Measurements from ENCODE around the gene C1QTNF1. TPM values are rescaled to one million over a fixed set of nuclear protein-coding genes. Genes with fewer than 3 reads are reported as not detected.

The C1QTNF1 gene
- total and polyA plus RNA-seq, 8 donors: 2.9 to 20.3 (median 12.7) TPM

GRCh38 chr17:79052131-79052530 lies 28.2 kb downstream of the C1QTNF1 start:
- Histone ChIP-seq H3K27me3 (peaks cover 0 to 11% (median 0%) of the 10 kb centered on the region in 3 donors), H3K4me1 (peaks cover 0 to 12% (median 0%) of the 10 kb centered on the region in 4 donors), H3K9me3 (peaks cover 0 to 17% (median 9%) of the 10 kb centered on the region in 4 donors), H3K27ac (no peak overlapping the region), H3K4me3 (no peak overlapping the region), H3K36me3 (peaks cover 0 to 11% (median 0%) of the 10 kb centered on the region in 4 donors)
- TF ChIP-seq POLR2A (IDR thresholded peaks at IDR 0.05) (no peak), CTCF (IDR thresholded peaks at IDR 0.05) (no peak), POLR2AphosphoS5 (IDR thresholded peaks at IDR 0.05) (no peak), EP300 (IDR thresholded peaks at IDR 0.05) (no peak)
- no peak for DNase-seq
- intact Hi-C loops (cut with DNase I; ENCODE audit: low total_unique reads): no loop called here
- WGBS, 5 donors: 29 to 75% (median 71%) methylated on average over 1 of the region's 1 CpG

- Histone ChIP-seq H3K36me3 (no peaks in the 10 kb centered on the region), H3K4me1 (peaks cover 0 to 3% (median 0%) of the 10 kb centered on the region in 4 donors), H3K27me3 (peaks cover 0 to 11% (median 0%) of the 10 kb centered on the region in 3 donors), H3K4me3 (no peak overlapping the region), H3K27ac (no peak overlapping the region), H3K9me3 (peaks cover 0 to 17% (median 9%) of the 10 kb centered on the region in 4 donors)
- 69 to 82% (median 81%) methylated on average over 2 of the region's 2 CpGs for WGBS, 5 donors
- no peak for DNase-seq
- intact Hi-C loops (cut with DNase I; ENCODE audit: low total_unique reads): no loop called here
- TF ChIP-seq POLR2AphosphoS5 (IDR thresholded peaks at IDR 0.05) (no peak), EP300 (IDR thresholded peaks at IDR 0.05) (no peak), CTCF (IDR thresholded peaks at IDR 0.05) (no peak), POLR2A (IDR thresholded peaks at IDR 0.05) (no peak)
Measured at GRCh38 chr17:79053251-79053925, 29.4 kb downstream of the C1QTNF1 start.

- H3K4me1 ChIP-seq: no peaks in the 10 kb centered on the region
- H3K9me3 ChIP-seq: peaks cover 0 to 17% (median 9%) of the 10 kb centered on the region in 4 donors
- no peak overlapping the region for H3K4me3 ChIP-seq
- TF ChIP-seq EP300 (IDR thresholded peaks at IDR 0.05) (no peak), POLR2AphosphoS5 (IDR thresholded peaks at IDR 0.05) (no peak), CTCF (IDR thresholded peaks at IDR 0.05) (no peak), POLR2A (IDR thresholded peaks at IDR 0.05) (no peak)
- no peak for DNase-seq
- intact Hi-C loops (cut with DNase I; ENCODE audit: low total_unique reads): no loop called here
- H3K27ac ChIP-seq: no peak overlapping the region
- no peaks in the 10 kb centered on the region for H3K36me3 ChIP-seq
- H3K27me3 ChIP-seq: peaks cover 0 to 9% (median 0%) of the 10 kb centered on the region in 3 donors
- 72 to 86% (median 78%) methylated on average over 2 of the region's 2 CpGs for WGBS, 5 donors
Measured at GRCh38 chr17:79054200-79054960, 30.4 kb downstream of the C1QTNF1 start.

- Histone ChIP-seq H3K27ac (no peak overlapping the region), H3K27me3 (peaks cover 0 to 1% (median 0%) of the 10 kb centered on the region in 3 donors), H3K9me3 (peaks cover 0 to 17% (median 9%) of the 10 kb centered on the region in 4 donors), H3K4me1 (no peaks in the 10 kb centered on the region), H3K36me3 (no peaks in the 10 kb centered on the region), H3K4me3 (no peak overlapping the region)
- intact Hi-C loops (cut with DNase I; ENCODE audit: low total_unique reads): no loop called here
- DNase-seq: no peak
- WGBS, 5 donors: 84 to 95% (median 94%) methylated on average over 5 of the region's 5 CpGs
- no peak for TF ChIP-seq EP300 (IDR thresholded peaks at IDR 0.05)
- no peak for TF ChIP-seq POLR2A (IDR thresholded peaks at IDR 0.05)
- no peak for TF ChIP-seq POLR2AphosphoS5 (IDR thresholded peaks at IDR 0.05)
- TF ChIP-seq CTCF (IDR thresholded peaks at IDR 0.05): no peak
Measured at GRCh38 chr17:79055197-79055596, 31.2 kb downstream of the C1QTNF1 start.
